Endothelial cell of umbilical vein (primary cell): ENCODE measurements around the gene EDC4. TPM values are rescaled to one million over a fixed set of nuclear protein-coding genes. Genes with fewer than 3 reads are reported as not detected.

Experiments used
- BruUV-seq: library from RNA; stranded (reverse); fragments of 400-500 nt; replicated peaks from 2 replicates; lab custom pipeline; 2021; lab: Mats Ljungman, UMichigan
- CTCF ChIA-PET: fragments of 300-600, 350-600 bp; sonication (Branson Sonifier 250); formaldehyde crosslinking; loops from one replicate; lab custom pipeline; 2021; ENCODE audit warnings: antibody characterized with exemption, inconsistent platforms; lab: Charles Lee
- POLR2A ChIA-PET: fragments of 300-600, 350-600 bp; sonication (Branson Sonifier 250); formaldehyde crosslinking; loops from one replicate; lab custom pipeline; 2021; ENCODE audit warnings: antibody characterized with exemption, inconsistent platforms; lab: Charles Lee
- DNase-seq: peaks from one replicate; pipeline ENCODE4 v3.0.0-alpha.2; 2011; ENCODE audit warnings: low read depth, low spot score
- FAIRE-seq: peaks from 2 replicates; lab custom pipeline; 2011; peaks lifted over from hg19 to GRCh38; lab: Jason Lieb, UNC
- H2AFZ ChIP-seq: 2 replicates; pipeline ENCODE4 v1.6.0; 2012; ENCODE audit warnings: low read depth, low read length, control low read depth, inconsistent platforms
- H3K27ac ChIP-seq: 2 replicates; pipeline ENCODE4 v1.5.1; 2011; ENCODE audit warnings: low read depth, mild to moderate bottlenecking, control low read depth, low read length, moderate library complexity; ENCODE audit not compliant: insufficient read depth
- H3K27me3 ChIP-seq, 2 experiments: 2 replicates each; pipeline versions ENCODE4 v1.6.0 to v1.6.1; 2011; ENCODE audit warnings: low read length in 2 of 2, mixed read lengths in 1 of 2; ENCODE audit not compliant: control insufficient read depth in 2 of 2, insufficient read depth in 2 of 2
- H3K36me3 ChIP-seq, 2 experiments: 2 replicates in 1 of 2; 3 replicates in 1 of 2; pipeline ENCODE4 v1.5.1; 2011; ENCODE audit warnings: low read length in 2 of 2, mild to moderate bottlenecking in 1 of 2, moderate library complexity in 1 of 2; ENCODE audit not compliant: control insufficient read depth in 2 of 2, insufficient read depth in 2 of 2; ENCODE audit errors: extremely low read depth in 1 of 2
- H3K4me1 ChIP-seq: 3 replicates; pipeline ENCODE4 v1.5.1; 2011; ENCODE audit warnings: mild to moderate bottlenecking, low read length; ENCODE audit not compliant: control insufficient read depth, insufficient read depth; ENCODE audit errors: extremely low read depth
- H3K4me2 ChIP-seq: 2 replicates; pipeline ENCODE4 v1.6.1; 2011; ENCODE audit warnings: low read length, control low read depth, mixed read lengths; ENCODE audit not compliant: insufficient read depth
- H3K4me3 ChIP-seq, 3 experiments: fragments of 200-600 bp in 1 of 3; sonication (generic), shearing (Covaris generic) in 1 of 3; replicated peaks in 1 of 3; 2 replicates each; pipeline ENCODE4 v1.5.1; 2011 to 2016; ENCODE audit warnings: control low read depth in 3 of 3, low read length in 3 of 3, mild to moderate bottlenecking in 2 of 3, inconsistent platforms in 1 of 3, low read depth in 1 of 3, moderate library complexity in 1 of 3; ENCODE audit not compliant: insufficient read depth in 1 of 3
- H3K79me2 ChIP-seq: 2 replicates; pipeline ENCODE4 v1.6.0; 2012; ENCODE audit warnings: low read length, inconsistent platforms; ENCODE audit not compliant: control insufficient read depth, insufficient read depth
- H3K9ac ChIP-seq: replicated peaks from 2 replicates; pipeline ENCODE3; 2011; ENCODE audit warnings: low read length, control low read depth; ENCODE audit not compliant: insufficient read depth; ENCODE audit errors: extremely low read depth
- H3K9me1 ChIP-seq: replicated peaks from 3 replicates; pipeline ENCODE4 v1.6.0; 2011; ENCODE audit warnings: mild to moderate bottlenecking, low read length; ENCODE audit not compliant: control insufficient read depth, insufficient read depth; ENCODE audit errors: extremely low read depth
- H3K9me3 ChIP-seq: replicated peaks from 2 replicates; pipeline ENCODE4 v1.5.1; 2012; ENCODE audit warnings: low read length, inconsistent platforms; ENCODE audit not compliant: control insufficient read depth, insufficient read depth
- H4K20me1 ChIP-seq: replicated peaks from 2 replicates; pipeline ENCODE3; 2011; ENCODE audit warnings: mild to moderate bottlenecking, low read length; ENCODE audit not compliant: control insufficient read depth, insufficient read depth; ENCODE audit errors: extremely low read depth
- EZH2 ChIP-seq: IDR thresholded peaks from 2 replicates; pipeline ENCODE4 v1.6.1; 2012; ENCODE audit warnings: borderline replicate concordance, low read depth, mild to moderate bottlenecking, moderate library complexity, low read length, inconsistent platforms; ENCODE audit not compliant: severe bottlenecking
- FOS ChIP-seq: IDR thresholded peaks from 2 replicates; pipeline ENCODE4 v1.6.1; 2011; ENCODE audit warnings: mild to moderate bottlenecking, low read length, moderate library complexity, borderline replicate concordance; ENCODE audit not compliant: insufficient read depth
- GATA2 ChIP-seq: IDR thresholded peaks from 2 replicates; pipeline ENCODE4 v1.7.0; 2011; ENCODE audit warnings: low read depth, mild to moderate bottlenecking, moderate library complexity, mixed read lengths, low read length; ENCODE audit not compliant: insufficient read length, insufficient read depth
- JUN ChIP-seq: IDR thresholded peaks from 2 replicates; pipeline ENCODE4 v1.6.1; 2011; ENCODE audit warnings: borderline replicate concordance, low read depth; ENCODE audit not compliant: insufficient read length, insufficient read depth
- MYC ChIP-seq: IDR thresholded peaks from one replicate; pipeline ENCODE4 v1.6.1; 2011; ENCODE audit warnings: mild to moderate bottlenecking, low read depth, low read length
- POLR2A ChIP-seq: IDR thresholded peaks from 2 replicates; pipeline ENCODE4 v1.6.1; 2012; ENCODE audit warnings: low read depth, mild to moderate bottlenecking, control low read depth, low read length
- POLR2AphosphoS5 ChIP-seq: IDR thresholded peaks from 2 replicates; pipeline ENCODE4 v1.6.1; 2012; ENCODE audit warnings: low read depth, mild to moderate bottlenecking, control low read depth, low read length, moderate library complexity; ENCODE audit not compliant: insufficient read depth
- dilution Hi-C: fragments of 300-500 bp; cut with MboI; formaldehyde crosslinking; loops from one replicate; pipeline ENCODE4 v1.15.0; 2019; ENCODE audit warnings: low sequenced_read_pairs; ENCODE audit not compliant: extremely low pct_ligation_motif_present
- intact Hi-C: fragments of 100-400 bp; cut with micrococcal nuclease; formaldehyde crosslinking; loops from one replicate; pipeline ENCODE4 v1.10.0; 2022
- polyA plus RNA-seq, 4 experiments: library from polyadenylated mRNA; depleted of rRNA in 3 of 4; stranded (reverse) in 3 of 4; unstranded in 1 of 4; fragments of >200 nt; gene quantifications; 2 replicates each; pipeline versions ENCODE4 v1.2.1 to v1.2.3, GENCODE V29; 2011 to 2012; ENCODE audit warnings: missing spikeins in 1 of 4
- small RNA-seq: library from RNA; depleted of rRNA; stranded (forward); fragments of <200 nt; gene quantifications from one replicate; pipeline ENCODE3, GENCODE V24; 2012; ENCODE audit warnings: low replicate concordance, low read depth; ENCODE audit not compliant: insufficient read depth, insufficient read length
- total RNA-seq: library from RNA; stranded (reverse); gene quantifications from 2 replicates; pipeline ENCODE4 v1.2.3, GENCODE V29; 2021
- TF ChIP-seq, protein P1 (sequence below), 2 donors: IDR thresholded peaks; 1 replicate in 1 of 2; 2 replicates in 1 of 2; pipeline ENCODE4 v1.5.1; 2011; ENCODE audit warnings: low read length in 2 of 2, mild to moderate bottlenecking in 2 of 2, moderate library complexity in 2 of 2, control low read depth in 1 of 2, inconsistent platforms in 1 of 2, low read depth in 1 of 2; ENCODE audit not compliant: insufficient read depth in 1 of 2; ENCODE audit errors: extremely low read depth in 1 of 2
- TF ChIP-seq, protein P2 (sequence below): IDR thresholded peaks from 2 replicates; pipeline ENCODE4 v1.6.1; 2011; ENCODE audit not compliant: insufficient read depth, insufficient read length

EDC4 gene
- total and polyA plus RNA-seq, 2 donors (not counting 3 experiments of a cell fraction or from before 2014, with no cell fraction given), result 57.5 to 81.2 TPM

DNA sequence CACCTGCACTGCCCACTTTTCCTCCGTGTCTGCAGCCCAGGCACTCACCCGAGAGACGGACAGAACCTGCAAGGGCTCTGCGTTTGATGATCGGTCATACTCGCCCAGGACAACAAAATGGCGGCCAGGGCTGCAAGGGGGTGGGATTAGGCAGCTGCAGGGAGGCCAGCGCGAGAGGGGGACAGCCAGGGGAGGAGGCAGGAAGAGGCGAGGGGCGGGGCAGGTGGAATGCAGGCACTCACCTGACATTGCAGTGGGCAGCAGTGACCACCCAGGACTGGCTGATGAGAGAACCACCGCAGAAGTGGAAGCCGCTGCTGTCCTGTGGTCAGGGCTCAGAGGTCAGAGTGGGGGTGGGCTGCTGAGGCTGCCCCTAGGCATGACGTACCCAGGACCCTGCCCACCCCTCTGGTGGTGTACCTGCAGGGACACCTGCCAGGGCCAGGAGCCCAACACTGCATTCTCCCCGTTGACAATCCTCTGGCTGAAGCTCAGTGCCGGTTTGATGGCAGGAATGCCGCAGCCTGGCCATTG lies 57.9 kb downstream of the EDC4 start:
- FAIRE-seq (no peak), DNase-seq (no peak)
- no peaks in the 10 kb centered on the region for H3K79me2 ChIP-seq
- H3K27me3 ChIP-seq, result no peaks in the 10 kb centered on the region
- H3K36me3 ChIP-seq, result peaks cover 0 to 13% of the 10 kb centered on the region in 2 experiments
- no peaks in the 10 kb centered on the region for H3K9me1 ChIP-seq
- dilution Hi-C loops, result no loop called here
- ChIA-PET CTCF (interaction anchor here (0.6 to 2.0 kb wide), 4 partner anchors 28 to 114 kb away, joined by 3 to 12 read pairs (median 7); no protein-coding TSS in a partner anchor), POLR2A (no interaction called here)
- no peaks in the 10 kb centered on the region for H4K20me1 ChIP-seq
- H3K27ac ChIP-seq, result no peak overlapping the region
- peaks cover 17% of the 10 kb centered on the region for H3K4me1 ChIP-seq
- H3K4me3 ChIP-seq, result no peak overlapping the region
- no peaks in the 10 kb centered on the region for H3K9me3 ChIP-seq
- H3K4me2 ChIP-seq, result no peak overlapping the region
- no peak overlapping the region for H3K9ac ChIP-seq
- no TSS peak for BruUV-seq
- no peak for TF ChIP-seq POLR2A
- TF ChIP-seq EZH2, result no peak
- no peak for TF ChIP-seq GATA2
- TF ChIP-seq FOS, result no peak
- no peak for TF ChIP-seq JUN
- TF ChIP-seq MYC, result no peak
- TF ChIP-seq POLR2AphosphoS5, result no peak
- TF ChIP-seq, protein P1, sequence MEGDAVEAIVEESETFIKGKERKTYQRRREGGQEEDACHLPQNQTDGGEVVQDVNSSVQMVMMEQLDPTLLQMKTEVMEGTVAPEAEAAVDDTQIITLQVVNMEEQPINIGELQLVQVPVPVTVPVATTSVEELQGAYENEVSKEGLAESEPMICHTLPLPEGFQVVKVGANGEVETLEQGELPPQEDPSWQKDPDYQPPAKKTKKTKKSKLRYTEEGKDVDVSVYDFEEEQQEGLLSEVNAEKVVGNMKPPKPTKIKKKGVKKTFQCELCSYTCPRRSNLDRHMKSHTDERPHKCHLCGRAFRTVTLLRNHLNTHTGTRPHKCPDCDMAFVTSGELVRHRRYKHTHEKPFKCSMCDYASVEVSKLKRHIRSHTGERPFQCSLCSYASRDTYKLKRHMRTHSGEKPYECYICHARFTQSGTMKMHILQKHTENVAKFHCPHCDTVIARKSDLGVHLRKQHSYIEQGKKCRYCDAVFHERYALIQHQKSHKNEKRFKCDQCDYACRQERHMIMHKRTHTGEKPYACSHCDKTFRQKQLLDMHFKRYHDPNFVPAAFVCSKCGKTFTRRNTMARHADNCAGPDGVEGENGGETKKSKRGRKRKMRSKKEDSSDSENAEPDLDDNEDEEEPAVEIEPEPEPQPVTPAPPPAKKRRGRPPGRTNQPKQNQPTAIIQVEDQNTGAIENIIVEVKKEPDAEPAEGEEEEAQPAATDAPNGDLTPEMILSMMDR (IDR thresholded peaks at IDR 0.05; ENCODE audit: extremely low read depth in 1 of 2, insufficient read depth in 1 of 2, low read depth in 1 of 2, low read length in 2 of 2), result no peak
- TF ChIP-seq, protein P2, sequence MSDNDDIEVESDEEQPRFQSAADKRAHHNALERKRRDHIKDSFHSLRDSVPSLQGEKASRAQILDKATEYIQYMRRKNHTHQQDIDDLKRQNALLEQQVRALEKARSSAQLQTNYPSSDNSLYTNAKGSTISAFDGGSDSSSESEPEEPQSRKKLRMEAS, result no peak
- H2AFZ ChIP-seq, result no peak overlapping the region
- intact Hi-C loops, result no loop called here

Small RNA genes within 50 kb of the gene (small RNA-seq; reads per million reads assigned to genes)
- gene AC040162.2 (not detected), gene NRN1L (not detected)

Other genes starting within 250 kb of the EDC4 start
- 2.2 and 2.7 TPM in 2 replicates for gene CARMIL2, start 227.9 kb upstream of the EDC4 start, total RNA-seq
- 0.65 and 0.95 TPM in 2 replicates for gene CARMIL2, start 227.9 kb upstream of the EDC4 start, polyA plus RNA-seq
- gene ACD, start 212.8 kb upstream of the EDC4 start, total RNA-seq, result 24.4 and 26.9 TPM in 2 replicates
- 36.0 and 45.1 TPM in 2 replicates for gene ACD, start 212.8 kb upstream of the EDC4 start, polyA plus RNA-seq
- gene PARD6A, start 212.1 kb upstream of the EDC4 start, total RNA-seq, result 1.3 and 1.7 TPM in 2 replicates
- gene PARD6A, start 212.1 kb upstream of the EDC4 start, polyA plus RNA-seq, result 2.9 and 4.3 TPM in 2 replicates
- gene ENKD1, start 206.3 kb upstream of the EDC4 start, total RNA-seq, result 17.3 and 17.5 TPM in 2 replicates
- gene ENKD1, start 206.3 kb upstream of the EDC4 start, polyA plus RNA-seq, result 16.7 and 21.9 TPM in 2 replicates
- 0.62 and 1.2 TPM in 2 replicates for gene C16orf86, start 206.2 kb upstream of the EDC4 start, total RNA-seq
- 0.80 and 0.98 TPM in 2 replicates for gene C16orf86, start 206.2 kb upstream of the EDC4 start, polyA plus RNA-seq
- gene GFOD2, start 153.7 kb upstream of the EDC4 start, total RNA-seq, result 43.7 and 47.5 TPM in 2 replicates
- gene GFOD2, start 153.7 kb upstream of the EDC4 start, polyA plus RNA-seq, result 36.7 and 38.1 TPM in 2 replicates
- 20.6 and 25.6 TPM in 2 replicates for gene RANBP10, start 66.5 kb upstream of the EDC4 start, total RNA-seq
- gene RANBP10, start 66.5 kb upstream of the EDC4 start, polyA plus RNA-seq, result 28.3 and 28.8 TPM in 2 replicates
- gene TSNAXIP1, start 66.2 kb upstream of the EDC4 start, total RNA-seq, result 0.95 and 1.0 TPM in 2 replicates
- 1.0 and 1.2 TPM in 2 replicates for gene TSNAXIP1, start 66.2 kb upstream of the EDC4 start, polyA plus RNA-seq
- gene THAP11, start 30.7 kb upstream of the EDC4 start, total RNA-seq, result 22.6 and 24.0 TPM in 2 replicates
- 25.9 and 27.5 TPM in 2 replicates for gene THAP11, start 30.7 kb upstream of the EDC4 start, polyA plus RNA-seq
- 199 and 208 TPM in 2 replicates for gene NUTF2, start 26.1 kb upstream of the EDC4 start, total RNA-seq
- 273 and 425 TPM in 2 replicates for gene NUTF2, start 26.1 kb upstream of the EDC4 start, polyA plus RNA-seq
- 57.5 and 60.3 TPM in 2 replicates for gene CENPT, start 25.4 kb upstream of the EDC4 start, total RNA-seq
- gene CENPT, start 25.4 kb upstream of the EDC4 start, polyA plus RNA-seq, result 61.3 and 70.3 TPM in 2 replicates
- not detected in 2 replicates for gene NRN1L, start 11.8 kb downstream of the EDC4 start, total RNA-seq
- gene NRN1L, start 11.8 kb downstream of the EDC4 start, polyA plus RNA-seq, result 0.37 and 1.0 TPM in 2 replicates
- gene PSKH1, start 20.2 kb downstream of the EDC4 start, total RNA-seq, result 25.9 and 27.0 TPM in 2 replicates
- 42.6 and 48.8 TPM in 2 replicates for gene PSKH1, start 20.2 kb downstream of the EDC4 start, polyA plus RNA-seq
- 1.0 and 1.8 TPM in 2 replicates for gene CTRL, start 58.8 kb downstream of the EDC4 start, total RNA-seq
- gene CTRL, start 58.8 kb downstream of the EDC4 start, polyA plus RNA-seq, result 1.1 TPM in 2 replicates
- 32.7 and 40.8 TPM in 2 replicates for gene PSMB10, start 63.8 kb downstream of the EDC4 start, total RNA-seq
- 54.7 and 80.3 TPM in 2 replicates for gene PSMB10, start 63.8 kb downstream of the EDC4 start, polyA plus RNA-seq
- 44.9 and 46.1 TPM in 2 replicates for gene LCAT, start 71.1 kb downstream of the EDC4 start, total RNA-seq
- 22.6 and 32.5 TPM in 2 replicates for gene LCAT, start 71.1 kb downstream of the EDC4 start, polyA plus RNA-seq
- gene SLC12A4, start 95.6 kb downstream of the EDC4 start, total RNA-seq, result 99.0 and 114 TPM in 2 replicates
- 110 and 124 TPM in 2 replicates for gene SLC12A4, start 95.6 kb downstream of the EDC4 start, polyA plus RNA-seq
- gene DPEP3, start 107.4 kb downstream of the EDC4 start, total RNA-seq, result not detected in 2 replicates
- gene DPEP3, start 107.4 kb downstream of the EDC4 start, polyA plus RNA-seq, result 0.03 and 0.06 TPM in 2 replicates
- 0.18 and 0.27 TPM in 2 replicates for gene DPEP2, start 126.4 kb downstream of the EDC4 start, total RNA-seq
- 1.7 and 1.8 TPM in 2 replicates for gene DPEP2, start 126.4 kb downstream of the EDC4 start, polyA plus RNA-seq
- gene DPEP2NB, start 142.9 kb downstream of the EDC4 start, total RNA-seq, result not detected in 2 replicates
- gene DPEP2NB, start 142.9 kb downstream of the EDC4 start, polyA plus RNA-seq, result not detected in 2 replicates
- gene DDX28, start 150.2 kb downstream of the EDC4 start, total RNA-seq, result 7.9 and 8.4 TPM in 2 replicates
- 12.5 and 14.9 TPM in 2 replicates for gene DDX28, start 150.2 kb downstream of the EDC4 start, polyA plus RNA-seq
- 20.3 and 21.7 TPM in 2 replicates for gene DUS2, start 150.2 kb downstream of the EDC4 start, total RNA-seq
- 14.7 and 16.4 TPM in 2 replicates for gene DUS2, start 150.2 kb downstream of the EDC4 start, polyA plus RNA-seq
- gene NFATC3, start 212.3 kb downstream of the EDC4 start, total RNA-seq, result 30.5 and 33.1 TPM in 2 replicates
- gene NFATC3, start 212.3 kb downstream of the EDC4 start, polyA plus RNA-seq, result 15.6 and 15.8 TPM in 2 replicates